Measurements from ENCODE around the gene C1R.

C1R gene

DNA sequence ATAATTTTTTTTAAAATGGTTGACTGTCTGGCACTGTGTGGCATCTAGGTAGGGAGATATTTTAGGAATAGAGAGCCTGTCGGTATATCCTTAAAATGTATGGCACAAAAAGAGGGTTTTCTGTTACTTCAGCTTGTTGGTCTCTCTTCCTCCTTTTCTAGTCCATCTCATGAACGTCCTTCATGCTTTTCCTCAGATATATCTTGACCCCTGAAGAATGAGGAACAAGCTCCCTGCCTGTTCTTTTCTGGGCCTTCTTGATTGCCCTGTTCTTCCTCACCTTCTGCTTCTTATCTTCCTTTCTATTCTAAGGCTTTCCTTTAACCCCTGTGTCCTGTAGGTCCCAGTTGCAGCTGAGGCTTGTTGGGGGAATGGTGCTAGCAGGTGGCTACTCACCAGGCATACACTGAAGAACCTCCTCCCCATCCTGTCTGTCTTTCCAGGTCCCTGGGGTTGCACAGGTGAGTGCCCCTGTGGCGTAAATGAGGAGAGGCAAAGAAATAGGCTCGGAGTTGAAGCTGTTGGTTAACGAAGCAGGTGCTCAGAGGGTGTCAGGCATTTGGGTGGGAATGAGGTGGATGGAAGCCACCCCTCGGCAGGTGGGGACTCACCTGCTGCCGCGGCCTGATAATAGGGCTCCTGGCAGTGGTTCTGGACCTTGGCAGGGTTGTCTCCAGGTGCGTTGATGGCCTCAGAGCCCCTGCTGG lies 7.2 kb upstream of the C1R start:
- no peak for DNase-seq (ENCODE audit: low read depth)

DNA sequence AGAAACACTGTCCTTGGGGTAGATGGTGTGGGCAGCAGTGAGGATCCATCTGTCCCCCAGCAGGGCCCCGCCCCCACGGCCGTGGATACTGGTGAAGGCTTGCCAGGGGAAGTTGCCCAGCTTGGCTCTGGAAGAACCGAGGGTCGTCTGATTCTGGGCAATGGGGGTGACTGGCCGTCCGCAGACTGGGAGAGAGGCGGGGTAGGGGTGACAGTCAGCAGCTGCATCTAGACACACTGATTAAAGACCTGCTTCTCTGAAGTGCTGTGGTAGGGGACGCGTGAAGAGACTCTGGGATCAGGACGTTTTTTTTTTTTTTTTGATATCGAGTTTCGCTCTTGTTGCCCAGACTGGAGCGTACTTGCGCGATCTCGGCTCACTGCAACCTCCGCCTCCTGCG lies 4.7 kb upstream of the C1R start:
- no peak for DNase-seq (ENCODE audit: low read depth)

DNA sequence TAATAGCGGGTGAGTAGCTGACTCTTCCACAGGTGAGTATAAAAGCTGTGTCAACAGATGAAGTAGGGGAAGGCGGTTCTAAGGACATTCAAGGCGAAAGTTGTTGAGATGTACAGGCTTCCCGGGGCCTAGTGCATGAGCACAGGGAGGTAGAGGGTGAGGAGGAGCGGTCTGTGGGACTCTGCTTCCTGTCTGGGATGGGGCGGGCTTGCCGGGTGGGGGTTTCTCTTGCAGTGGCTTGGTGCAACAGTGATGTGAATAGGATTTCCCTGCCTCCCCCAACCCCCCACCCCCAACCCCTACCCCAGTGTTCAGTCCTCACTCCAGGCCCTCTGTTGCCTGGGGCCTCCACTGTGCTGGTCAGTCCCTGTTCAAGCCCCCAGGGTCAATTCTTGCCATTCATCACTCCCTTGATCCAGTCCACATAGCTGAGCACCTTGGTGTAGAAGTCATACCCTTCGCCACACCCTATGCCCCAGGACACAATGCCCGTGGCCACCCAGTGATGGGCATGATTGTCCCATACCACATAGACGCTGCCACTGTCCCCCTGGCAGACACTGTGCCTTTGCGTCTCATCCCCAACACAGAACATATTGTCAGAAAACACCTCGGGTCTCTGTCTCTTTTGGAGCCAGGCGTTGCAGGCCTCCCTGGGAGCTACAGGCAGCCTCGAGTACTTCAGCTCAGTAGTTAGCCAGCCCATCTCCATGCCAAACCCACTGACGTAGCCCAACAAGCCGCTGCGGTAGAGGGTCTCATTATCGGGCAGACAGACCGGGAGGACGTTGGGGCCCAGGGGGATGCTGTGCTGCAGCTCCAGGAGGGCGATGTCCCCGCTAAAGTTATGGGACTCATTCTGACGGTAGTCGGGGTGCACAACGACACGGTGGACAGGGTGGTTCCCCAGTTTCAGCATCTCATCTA lies 4.0 kb upstream of the C1R start:
- DNase-seq (ENCODE audit: low read depth) = no peak

DNA sequence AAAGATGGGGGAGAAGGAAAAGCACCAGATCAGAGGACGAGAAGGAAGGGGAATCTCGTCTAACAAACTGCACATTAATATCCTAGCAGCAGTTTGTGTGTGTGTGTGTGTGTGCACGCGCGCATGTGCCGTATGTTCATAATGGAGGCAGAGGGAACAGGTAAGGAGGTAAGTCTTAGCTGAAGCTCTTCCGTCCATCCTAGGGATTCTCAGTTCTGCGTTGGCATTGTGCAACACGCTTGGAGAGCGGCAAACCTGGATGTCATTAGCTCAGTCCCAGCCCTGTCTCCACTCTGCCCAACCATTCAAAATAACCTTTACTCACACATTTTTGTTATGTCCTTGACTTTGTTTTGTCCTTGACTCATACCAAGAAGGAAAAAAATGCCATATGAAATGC lies 1.6 kb upstream of the C1R start:
- DNase-seq (ENCODE audit: low read depth) = no peak

DNA sequence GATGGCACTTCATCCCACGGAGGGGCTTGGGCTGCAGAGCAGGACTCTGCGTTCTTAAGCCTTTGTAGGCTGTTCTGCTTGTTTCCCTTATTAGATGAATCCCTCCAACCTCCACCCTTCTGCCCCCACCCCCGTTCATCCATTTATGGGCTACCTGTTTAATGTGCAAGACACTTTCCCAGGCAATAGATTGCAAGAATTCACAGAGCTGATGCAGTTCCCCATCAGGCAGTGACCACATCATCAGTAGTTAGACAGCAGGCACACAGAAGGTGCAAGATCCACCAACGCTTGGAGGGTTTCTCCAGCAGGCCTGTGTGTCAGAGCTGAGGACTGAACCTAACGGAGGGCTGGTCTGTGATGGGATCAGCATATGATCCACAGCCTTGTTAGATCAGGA lies 1.2 kb upstream of the C1R start:
- no peak for DNase-seq (ENCODE audit: low read depth)

DNA sequence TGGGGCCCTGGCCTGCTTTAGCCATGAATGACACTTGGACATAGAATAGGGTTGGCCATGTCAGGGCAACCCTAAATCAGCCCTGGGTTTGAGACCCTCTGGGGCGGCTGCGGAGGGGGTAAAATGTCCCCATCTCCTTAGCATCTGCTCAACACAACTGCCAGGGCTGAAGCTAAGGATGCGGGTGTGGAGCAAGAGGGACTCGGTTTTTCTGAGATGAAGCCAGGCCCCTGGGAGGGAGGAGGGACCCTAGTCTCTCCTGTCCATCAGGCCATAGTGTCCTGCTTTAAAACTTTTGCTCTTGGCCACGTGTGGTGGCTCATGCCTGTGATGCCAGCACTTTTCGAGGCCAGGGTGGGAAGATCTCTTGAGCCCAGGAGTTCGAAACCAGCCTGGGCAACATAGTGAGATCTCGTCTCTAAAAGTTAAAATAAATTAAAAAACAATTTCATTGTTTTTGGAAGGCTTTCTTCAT lies 778 bp upstream of the C1R start:
- DNase-seq (ENCODE audit: low read depth) = no peak

DNA sequence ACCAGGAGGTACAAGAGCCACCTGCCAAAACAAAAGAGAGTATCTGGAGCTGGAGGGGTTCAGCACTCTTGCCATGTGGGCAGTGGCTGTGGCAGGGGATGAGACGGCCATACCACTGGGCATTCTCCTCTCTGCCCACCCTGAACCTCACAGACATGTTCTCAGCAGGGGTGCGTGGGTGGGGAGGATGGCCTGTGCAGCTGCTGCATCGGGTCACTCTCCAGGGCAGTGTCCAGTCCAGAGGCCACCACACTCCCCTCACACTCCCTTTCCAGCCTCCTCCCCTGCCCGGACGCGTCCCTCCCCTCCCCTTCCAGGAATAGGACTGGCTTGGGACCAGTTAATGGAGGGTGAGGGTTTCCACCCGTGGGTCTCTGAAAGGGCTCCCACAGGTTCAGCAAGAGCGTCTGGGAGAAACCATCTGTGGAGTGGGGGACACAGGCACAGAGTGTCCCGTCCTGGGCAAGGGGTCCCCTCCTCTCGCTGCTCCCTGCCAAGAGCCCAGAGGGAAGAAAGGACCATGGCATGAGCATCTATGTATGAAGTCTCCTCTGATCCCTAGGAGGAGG lies 501 bp downstream of the C1R start:
- no peak for DNase-seq (ENCODE audit: low read depth)

DNA sequence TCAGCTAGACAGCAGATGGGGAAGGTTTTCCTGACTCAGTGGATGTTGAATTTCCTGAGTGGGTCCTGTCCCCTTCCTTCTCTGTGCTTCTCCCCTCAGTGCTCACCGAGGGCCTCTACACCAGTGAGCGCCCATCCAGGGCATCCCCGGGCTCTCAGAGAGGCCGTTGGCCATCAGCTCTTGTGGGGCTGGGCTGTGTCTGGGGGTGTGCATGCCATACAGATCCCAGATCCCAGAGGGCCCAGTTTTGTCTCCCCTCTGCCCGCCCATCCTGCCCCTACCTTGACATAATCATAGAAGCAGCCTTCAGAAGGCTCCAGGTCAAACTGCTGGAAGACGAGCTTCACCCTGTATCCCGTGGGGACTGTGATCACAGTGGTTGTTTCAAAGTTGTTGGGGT lies 1.1 kb downstream of the C1R start:
- no peak for DNase-seq (ENCODE audit: low read depth)

DNA sequence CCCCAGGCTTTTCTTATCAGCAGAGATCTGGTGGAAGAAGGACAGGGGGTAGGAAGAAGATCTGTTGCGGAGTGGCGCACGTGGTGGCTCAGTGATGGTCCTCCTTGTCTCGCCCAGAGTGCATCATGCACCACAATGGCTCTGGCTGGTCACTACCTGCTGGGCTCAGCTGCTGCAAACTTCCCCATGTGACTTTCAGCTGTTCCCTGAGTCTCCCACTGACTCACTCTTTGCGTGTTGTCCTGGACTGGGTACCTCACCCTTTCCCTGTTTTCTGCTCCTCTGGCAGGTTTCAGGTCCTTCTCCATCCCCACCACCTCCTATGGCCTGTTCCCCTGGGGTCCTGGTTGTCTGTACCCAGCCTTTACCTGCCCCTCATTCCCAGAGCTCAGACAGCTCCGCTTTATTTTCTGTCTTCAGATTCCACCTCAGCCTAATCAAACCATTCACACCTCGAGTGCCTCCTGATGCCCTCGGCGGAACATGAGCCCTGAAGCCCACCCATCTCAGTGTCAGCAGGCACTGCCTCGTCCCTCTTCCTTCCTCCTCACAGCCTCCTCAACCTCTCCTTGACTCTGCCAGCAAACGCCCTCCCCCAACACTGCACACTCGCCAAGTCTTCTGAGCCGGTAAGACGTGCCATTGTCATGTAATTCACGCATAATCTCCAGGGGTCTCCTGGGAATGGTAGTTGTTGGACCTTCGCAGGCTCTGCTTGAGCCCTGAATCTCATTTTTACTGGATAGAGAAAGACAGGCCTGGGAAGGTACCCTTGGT lies 1.8 kb downstream of the C1R start:
- no peak for DNase-seq (ENCODE audit: low read depth)

DNA sequence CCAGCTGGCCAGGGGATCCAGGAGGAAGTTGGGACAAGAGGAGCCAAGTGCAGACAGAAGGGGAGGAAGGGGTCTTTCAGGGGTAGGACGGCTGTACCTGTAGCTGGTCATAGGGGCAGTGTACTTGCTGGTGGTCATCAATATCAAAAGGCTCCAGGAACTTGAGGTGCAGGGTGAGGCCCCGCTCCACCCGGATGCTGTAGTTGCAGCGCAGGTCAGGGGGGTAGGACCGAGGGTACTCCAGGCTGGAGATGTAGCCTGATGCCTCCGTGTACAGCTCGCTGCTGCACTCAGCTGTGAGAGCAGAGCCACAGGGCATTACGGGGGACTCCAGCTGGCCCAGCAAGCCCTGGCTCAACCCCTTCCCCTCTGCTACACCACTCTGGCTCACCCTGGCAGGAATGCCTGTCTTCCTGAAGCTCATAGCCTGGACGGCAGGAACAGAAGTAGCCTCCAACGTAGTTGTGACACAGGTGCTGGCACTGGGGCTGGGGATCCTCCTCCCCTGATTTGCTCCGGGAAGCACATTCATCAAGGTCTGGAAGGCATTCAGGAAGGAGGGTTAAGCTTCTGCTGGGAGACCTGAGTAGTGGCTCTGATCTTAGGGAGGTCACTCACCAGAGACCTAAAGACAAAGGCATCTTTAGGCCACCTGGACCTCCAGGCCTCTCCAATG lies 2.9 kb downstream of the C1R start:
- no peak for DNase-seq (ENCODE audit: low read depth)

DNA sequence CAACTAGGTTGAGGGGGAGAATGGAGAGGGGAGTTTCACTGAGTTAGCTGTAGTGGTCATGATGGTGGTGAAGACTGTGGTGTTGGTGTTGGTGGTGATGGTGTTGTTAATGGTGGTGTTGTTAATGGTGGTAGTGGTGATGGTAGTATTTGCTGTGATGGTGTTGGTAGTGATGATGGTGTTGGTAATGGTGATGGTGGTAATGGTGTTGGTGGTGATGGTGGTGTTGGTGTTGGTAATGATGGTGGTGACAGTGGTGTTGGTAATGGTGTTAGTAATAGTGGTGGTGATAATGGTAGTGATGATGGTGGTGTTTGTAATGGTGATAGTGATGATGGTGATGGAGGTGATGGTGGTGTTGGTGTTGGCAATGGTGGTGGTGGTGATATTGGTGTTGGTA lies 9.1 kb downstream of the C1R start:
- no peak for DNase-seq (ENCODE audit: low read depth)

DNA sequence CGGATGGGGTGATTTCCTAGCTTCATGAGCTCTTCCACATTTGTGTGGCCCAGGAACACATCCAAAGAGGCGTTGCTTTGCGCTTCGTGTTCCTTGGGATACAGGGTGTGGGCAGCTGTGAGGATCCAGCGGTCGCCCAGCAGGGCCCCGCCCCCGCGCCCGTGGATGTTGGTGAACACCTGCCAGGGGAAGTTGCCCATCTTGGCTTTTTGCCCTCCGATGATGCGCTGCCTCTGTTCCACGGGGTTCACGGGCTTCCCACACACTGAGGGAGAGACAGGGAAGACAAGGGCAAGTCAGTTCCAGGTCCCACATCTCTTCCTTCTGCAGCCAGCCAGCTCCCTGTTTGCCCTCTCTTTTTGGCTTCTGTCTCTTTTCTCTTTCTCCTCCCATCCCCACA lies 11.2 kb downstream of the C1R start:
- DNase-seq (ENCODE audit: low read depth) = no peak

DNA sequence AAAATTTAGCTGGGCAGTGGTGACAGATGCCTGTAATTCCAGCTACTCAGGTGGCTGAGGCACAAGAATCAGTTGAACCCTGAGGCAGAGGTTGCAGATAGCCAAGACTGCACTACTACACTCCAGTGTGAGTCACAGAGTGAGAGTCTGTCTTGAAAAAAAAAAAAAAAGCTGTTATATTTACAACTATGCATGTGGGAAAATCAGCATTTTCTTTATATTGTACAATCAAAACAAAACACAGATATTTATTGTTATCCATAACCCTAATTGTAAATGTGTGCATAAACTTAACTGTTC lies 12.5 kb downstream of the C1R start:
- DNase-seq (ENCODE audit: low read depth) = no peak

DNA sequence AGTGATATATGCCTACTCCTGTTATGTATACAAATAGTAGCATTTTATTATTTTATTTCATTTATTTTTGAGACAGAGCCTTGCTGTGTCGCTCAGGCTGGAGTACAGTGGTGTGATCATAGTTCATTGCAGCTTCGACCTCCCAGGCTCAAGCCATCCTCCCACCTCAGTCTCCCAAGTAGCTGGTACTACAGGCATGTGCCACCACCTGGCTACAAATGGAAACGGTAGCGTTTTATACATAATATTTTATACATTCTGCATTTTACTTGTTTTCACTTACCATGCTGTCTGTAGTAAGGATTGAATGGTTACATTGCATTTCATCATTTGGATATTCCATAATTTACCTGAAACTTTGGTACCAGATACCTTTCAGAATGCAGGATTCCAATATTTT lies 14.1 kb downstream of the C1R start:
- DNase-seq (ENCODE audit: low read depth) = no peak

DNA sequence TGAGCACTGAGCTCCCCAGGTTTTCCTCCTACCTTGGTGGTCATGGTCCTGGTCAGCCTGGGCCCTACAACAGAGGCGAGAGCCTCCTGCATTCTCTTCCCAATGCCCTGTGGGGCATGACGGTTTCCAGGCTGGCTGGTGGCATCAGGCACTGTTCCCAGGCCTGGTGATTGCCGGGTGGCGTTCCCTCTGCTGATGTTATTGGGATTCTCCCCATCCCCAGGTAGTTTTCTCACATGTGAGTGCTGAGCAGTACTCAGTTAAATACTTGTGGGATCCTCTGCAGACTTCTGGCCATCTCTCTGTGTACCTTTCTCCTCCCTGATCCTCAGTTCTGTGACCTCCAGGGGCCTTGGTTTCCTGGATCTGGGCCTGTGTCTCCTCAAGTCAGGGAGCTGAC lies 15.8 kb downstream of the C1R start:
- DNase-seq (ENCODE audit: low read depth) = no peak

DNA sequence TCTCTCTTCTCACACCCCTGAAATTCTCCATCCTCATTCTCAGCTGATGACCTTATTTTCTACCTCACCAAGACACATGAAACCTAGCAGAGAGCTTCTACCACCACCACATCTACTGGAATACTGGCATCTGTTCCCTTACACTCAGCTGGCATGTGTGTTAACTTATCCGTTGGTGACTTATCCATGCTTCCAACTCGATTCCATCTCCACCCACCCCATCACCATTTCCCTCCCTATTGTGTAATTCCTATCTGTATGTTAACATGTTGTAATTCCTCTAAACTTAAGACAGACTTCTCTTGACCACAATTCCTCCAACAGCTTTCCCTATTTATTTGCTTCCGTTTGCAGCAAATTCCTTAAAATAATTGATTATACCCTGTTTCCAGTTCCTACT lies 16.3 kb downstream of the C1R start:
- no peak for DNase-seq (ENCODE audit: low read depth)

DNA sequence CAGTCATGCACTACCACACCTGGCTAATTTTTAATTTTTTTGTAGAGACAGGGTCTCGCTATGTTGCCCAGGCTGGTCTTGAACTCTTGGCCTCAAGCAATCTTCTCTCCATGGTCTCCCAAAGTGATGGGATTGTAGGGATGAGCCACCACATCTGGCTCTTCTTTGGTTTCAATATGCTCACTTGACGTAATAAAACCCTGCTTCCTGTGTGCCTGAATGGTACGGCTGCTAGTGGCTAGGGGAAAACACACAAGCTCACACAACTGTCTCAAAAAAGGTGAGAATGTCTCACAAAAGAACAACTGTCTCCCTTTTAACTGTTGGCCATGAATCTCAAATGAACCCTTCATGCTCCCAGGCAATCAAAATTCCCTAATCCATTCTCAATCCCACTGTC lies 16.7 kb downstream of the C1R start:
- no peak for DNase-seq (ENCODE audit: low read depth)

DNA sequence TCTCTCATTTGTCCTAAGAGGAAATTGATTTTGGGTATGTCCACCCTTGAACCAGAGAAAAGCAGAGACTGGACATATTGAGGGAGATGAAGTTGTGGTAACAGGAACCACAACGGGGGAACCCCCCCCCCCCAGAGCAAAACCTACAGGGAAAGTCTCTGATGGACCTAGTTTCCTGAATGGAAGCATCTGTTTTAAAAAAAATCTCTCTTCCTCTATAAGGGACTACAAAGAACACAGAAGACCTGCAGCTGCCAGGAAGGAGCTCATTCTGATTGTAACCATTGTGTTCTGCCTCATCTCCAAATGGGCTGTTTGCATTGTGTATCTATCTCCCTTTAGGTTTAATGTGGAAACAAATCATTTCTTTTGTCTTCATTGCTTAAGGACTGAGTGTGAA lies 18.3 kb downstream of the C1R start:
- no peak for DNase-seq (ENCODE audit: low read depth)

DNA sequence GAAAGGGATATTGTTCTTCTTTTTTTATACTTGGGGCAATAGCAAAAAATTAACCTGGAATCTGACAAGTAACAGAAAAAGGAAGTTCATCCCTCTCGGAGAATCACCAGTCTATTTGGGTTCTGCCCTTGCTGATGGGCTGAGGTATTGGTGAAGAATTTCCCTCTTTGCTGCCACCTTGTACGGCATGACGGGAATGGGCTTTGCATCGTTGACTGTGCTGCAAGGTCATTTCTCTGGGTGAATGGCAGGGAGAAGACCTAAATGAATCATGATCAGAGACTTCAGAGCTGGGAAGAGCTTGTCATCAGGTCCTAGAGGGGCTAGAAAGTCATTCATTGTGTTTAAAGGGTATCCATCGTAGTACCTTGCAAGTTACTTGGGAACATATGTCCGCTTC lies 19.7 kb downstream of the C1R start:
- DNase-seq (ENCODE audit: low read depth) = no peak

DNA sequence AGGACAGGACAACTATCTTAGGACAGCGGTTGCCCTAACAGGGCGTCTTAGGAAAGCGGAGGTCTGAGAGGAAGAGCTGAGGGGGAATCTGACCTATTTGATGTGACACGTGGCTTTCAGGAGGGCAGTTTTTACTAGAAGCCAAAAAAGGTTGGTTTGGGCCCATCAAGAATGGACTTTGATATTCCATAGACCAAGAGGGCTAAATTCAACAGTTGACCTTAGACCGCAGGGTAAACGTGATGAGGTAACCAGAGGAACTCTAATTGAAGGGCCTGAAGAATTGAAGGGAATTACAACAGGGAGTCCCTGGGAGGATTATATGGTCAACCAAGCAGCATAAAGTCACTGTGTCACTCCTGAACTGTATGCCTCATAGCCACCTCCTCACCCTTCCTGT lies 20.2 kb downstream of the C1R start:
- no peak for DNase-seq (ENCODE audit: low read depth)

DNA sequence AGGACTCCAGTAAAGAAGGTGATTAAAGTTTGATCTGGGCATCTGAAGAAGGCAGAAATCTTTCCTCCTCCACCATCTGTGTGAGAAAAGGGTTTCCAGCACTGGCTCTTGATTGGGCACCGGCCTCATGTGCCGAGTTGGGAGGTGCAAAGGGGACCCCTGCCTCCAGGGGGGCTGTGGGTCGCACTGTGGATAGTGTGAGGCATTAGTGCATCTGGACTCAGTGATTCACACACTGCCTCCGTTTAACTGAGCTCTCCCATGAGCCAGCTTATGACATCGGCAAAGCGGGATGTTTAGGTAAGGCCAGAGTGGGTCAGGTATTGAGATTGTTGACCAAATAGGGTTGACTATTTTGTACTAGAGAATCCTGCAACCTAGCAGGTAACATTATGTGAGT lies 22.9 kb downstream of the C1R start:
- DNase-seq (ENCODE audit: low read depth) = no peak

DNA sequence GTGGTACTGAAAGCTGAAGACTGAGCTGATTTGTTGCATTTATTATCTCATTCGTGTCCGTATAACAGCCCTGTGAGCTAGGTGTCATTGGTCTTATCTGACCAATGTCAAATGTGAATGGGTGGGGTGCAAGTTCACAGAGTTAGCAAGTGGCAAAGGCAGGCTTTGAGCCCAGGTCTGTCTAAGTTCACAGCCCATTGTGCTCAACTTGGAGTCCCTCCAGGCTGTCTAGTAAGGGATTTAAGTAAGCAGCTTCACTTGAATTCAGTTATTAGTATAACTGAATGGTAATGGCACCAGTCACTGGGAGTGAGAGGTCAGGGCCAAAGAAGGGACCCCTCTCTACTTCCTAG lies 23.3 kb downstream of the C1R start:
- no peak for DNase-seq (ENCODE audit: low read depth)
